DMS79 treated with DMSO at 0.1 percent for 48 hours (cell line): ENCODE data around the gene LAMTOR2.

Experiments
- DNase-seq: peaks from one replicate; lab custom pipeline; 2025; lab: John Stamatoyannopoulos, UW

LAMTOR2 gene

GRCh38 chr1:156099282-156099681 is 44.7 kb downstream of the LAMTOR2 start:
- DNase-seq, result no peak

GRCh38 chr1:156100205-156100995 is 45.8 kb downstream of the LAMTOR2 start:
- peak; percentile 76 for DNase-seq

DNA sequence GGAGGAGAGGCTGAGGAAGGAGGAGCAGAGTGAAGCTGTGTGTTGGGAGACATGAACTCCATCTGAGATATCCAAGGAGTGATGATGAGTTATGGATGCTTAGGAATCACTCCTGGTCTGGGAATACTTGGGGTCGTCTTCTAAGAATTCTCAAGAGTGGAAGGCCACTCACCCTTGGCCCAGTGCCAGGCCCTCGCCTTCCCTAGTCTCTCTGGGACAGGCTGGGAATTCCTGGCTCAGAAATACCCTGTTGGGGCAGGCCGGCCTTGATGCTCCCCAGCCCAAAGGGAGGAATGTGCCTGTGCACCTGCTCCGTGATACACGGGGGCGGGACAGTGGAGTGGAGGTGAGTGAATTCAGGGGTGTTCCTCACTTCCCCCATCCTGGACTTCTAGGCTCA is 47.3 kb downstream of the LAMTOR2 start:
- no peak for DNase-seq

DNA sequence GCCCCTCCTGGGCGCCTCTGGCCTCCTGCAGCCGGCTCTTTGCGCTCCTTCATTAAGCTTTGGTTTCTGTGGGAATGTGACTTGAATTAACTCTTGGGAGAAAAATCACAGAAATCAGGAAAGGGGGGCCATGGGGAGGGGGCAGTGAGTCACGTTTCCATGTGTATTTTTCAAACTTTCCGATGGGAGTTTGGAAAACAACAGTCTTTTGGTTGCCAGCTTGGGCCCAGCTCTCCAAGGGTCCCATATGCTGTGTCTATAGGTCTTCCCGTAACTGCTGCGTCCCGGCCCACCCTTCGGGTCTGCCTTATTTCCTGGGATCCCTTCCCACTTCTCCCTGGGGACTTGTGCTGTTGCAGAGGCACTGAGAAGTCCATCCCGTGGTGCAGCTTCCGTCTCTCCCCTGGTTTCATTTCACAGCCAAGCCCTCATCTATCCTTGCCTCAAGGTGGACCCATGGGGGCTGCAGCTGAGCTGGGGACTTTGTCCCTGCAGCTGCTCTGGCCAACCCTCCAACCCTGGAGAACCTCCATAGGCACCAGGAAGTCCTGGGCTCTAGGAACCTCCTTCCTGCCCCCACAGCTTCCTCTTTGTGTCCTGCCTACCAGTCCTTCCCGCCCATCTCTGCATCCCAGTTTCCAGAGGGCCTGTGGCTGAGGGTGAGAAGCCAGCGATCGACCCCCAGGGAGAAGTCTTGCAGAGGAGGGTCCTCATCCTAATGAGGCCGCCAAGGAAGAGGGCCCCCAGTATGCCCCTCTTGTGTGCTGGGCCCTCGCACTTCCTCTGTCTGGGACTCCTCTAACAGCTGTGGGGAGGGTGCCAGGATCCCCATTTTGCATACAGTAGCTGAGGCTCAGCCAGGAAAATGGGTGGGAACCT is 48.3 kb downstream of the LAMTOR2 start:
- DNase-seq, result no peak

GRCh38 chr1:156103521-156103947 is 49.0 kb downstream of the LAMTOR2 start:
- no peak for DNase-seq

GRCh38 chr1:156104065-156104810 is 49.7 kb downstream of the LAMTOR2 start:
- peak; percentile 74 for DNase-seq

GRCh38 chr1:156104861-156105832 is 50.6 kb downstream of the LAMTOR2 start:
- DNase-seq, result no peak

GRCh38 chr1:156106624-156107488 is 52.3 kb downstream of the LAMTOR2 start:
- DNase-seq, result no peak

DNA sequence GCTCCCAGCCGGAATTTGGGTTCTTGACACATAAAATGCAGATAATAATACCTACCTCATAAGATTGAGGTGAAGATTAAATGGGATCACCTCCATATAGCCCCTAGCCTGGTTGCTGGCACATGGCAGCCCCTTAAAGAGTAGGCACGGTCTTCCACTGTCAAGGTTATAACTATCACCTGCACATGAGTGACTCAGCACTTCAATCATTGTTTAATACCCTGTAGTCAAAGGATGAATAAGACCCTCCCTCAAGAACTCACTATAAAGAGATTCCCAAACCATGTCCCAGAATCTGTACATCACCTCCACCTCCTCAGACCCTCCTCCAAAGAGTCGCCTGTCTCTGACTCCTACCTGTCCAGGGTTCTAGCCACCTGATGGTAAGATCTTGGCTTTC is 53.5 kb downstream of the LAMTOR2 start:
- no peak for DNase-seq
